HG03108 (cell line): ENCODE measurements around the gene RIPPLY3.
"Not testable (repeated sequence)": the region's sequence is repeated elsewhere in the genome, so short reads cannot be mapped to it uniquely, and the experiment has no call there.

ENCODE experiments used
- ATAC-seq: cut with Tn5 transposase; IDR thresholded peaks from one replicate; pipeline ENCODE4 v1.9.1; 2021; ENCODE audit warnings: moderate library complexity; ENCODE audit not compliant: unreplicated experiment

RIPPLY3 gene

GRCh38 chr21:36980280-36981048 is 26.0 kb upstream of the RIPPLY3 start:
- ATAC-seq = no peak

GRCh38 chr21:36981049-36981391 is 25.5 kb upstream of the RIPPLY3 start:
- no peak for ATAC-seq

DNA sequence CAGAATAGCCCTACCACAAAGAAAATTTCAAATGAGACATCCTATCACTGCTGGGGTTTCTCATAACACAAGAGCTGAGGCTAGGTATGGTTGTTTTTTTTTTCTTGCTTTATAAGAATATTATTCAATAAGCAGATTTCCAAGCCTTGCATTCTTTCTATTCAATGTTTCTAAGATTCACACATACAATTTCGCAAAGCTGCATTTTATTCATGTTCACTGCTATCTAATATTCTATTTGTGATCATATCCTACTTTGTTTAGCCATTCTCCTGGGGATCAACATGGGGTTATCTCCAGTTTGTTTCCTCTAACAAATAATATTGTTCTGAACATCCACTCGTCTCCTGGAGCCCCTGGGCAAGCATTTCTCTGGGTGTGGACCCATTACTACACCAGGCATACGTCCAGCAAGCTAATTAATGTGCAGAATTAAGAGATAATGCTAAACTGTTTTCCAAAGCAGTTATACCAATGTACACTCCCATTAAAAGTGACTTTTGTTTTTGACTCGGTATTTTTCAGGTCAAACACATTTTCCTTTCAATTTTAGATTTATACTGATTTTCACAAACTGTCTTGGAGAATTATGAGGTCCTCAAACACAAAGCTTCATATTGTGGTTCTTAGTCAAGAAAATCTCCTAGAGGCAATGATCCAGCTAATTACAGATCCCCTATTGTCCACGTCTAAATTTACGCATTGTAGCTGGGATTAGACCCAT is 24.4 kb upstream of the RIPPLY3 start:
- ATAC-seq = no peak

GRCh38 chr21:36985751-36986594 is 20.5 kb upstream of the RIPPLY3 start:
- ATAC-seq = no peak

DNA sequence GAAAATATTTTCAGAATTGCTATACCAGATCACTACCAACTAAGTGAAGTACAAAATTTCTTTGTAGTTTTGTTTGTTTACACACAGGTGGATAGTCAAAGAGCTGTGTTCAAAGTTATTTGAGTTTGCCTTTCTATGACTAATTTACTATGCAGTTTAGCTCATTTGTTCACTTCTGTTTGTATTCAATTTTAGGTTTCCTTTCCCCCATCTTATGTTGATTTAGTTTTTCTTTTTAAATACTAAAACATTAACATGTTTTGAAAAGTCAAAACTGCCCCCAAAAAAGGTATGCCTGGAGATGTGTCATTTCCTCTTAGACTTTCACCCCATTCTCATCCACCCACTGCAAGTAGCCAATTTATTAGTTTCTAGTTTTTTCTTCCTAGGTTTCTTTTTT is 18.7 kb upstream of the RIPPLY3 start:
- ATAC-seq = no peak

DNA sequence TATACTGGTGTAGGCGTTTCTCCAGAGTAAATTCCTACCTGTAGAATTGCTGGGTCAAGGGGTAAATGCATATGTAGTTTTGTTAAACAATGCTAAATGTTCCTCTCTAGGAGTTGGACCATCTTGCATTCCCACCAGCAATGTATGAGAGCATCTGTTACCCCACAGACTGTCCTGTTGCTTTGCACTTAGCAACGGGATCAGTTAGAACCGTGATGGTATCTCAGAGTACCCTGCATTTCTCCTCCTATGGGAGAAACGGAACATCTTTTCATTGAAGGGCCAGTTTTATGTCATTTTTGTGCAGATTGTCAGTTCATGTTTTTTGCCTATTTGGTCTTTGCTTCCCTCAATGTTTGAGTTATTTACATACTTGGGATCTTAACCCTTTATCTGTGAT is 18.0 kb upstream of the RIPPLY3 start:
- no peak for ATAC-seq

DNA sequence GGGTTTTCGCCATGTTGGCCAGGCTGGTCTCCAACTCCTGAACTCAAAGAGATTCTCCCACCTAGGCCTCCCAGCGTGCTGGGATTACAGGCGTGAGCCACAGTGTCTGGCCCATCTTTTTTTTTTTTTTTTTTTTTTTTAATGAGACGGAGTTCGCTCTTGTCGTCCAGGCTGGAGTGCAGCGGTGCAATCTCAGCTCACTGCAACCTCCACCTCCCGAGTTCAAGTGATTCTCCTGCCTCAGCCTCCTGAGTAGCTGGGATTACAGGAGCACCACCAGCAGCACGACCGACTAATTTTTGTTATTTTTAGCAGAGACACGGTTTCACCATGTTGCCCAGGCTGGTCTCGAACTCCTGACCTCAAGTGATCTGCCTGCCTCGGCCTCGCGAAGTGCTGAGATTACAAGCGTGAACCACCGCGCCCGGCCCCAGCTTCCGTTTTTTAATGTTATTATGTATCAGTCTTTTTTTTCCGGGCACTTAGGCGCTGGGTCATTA is 17.3 kb upstream of the RIPPLY3 start:
- not testable (repeated sequence) for ATAC-seq

- peak; percentile 91 for ATAC-seq
These were observed 16.6 kb upstream of the RIPPLY3 start for GRCh38 chr21:36989699-36990507.

DNA sequence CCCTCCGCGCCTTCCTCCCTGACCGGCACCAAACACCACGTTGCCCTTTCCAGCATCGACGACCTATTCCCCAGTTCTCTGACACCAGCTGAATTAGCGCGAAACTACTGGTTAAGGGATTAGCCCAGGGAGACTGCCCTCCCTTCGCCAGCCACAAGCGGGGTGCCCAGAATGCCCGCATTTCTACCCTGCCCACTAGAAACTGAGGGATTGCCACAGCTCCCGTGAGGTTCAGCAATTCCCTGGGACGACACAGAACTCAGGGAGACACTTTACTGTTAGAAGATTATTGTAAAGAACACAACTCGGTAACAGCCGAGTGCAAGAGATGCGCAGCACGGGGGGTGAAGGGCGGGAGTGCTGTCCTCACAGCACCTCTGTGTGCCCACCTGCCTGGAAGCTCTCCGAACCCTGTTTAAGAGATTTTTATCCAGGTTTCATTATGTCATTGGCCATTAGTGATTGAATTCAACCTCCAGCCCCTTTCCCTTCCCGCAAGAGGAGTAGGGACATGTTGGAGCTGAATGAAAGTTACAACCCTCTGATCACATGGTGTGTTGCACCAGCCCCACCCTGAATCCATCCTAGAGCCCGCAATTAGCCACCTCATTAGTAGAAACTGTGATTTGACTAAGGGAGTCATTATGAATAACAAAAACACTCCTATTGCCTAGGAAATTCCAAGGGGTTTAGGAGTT is 15.8 kb upstream of the RIPPLY3 start:
- no peak for ATAC-seq

DNA sequence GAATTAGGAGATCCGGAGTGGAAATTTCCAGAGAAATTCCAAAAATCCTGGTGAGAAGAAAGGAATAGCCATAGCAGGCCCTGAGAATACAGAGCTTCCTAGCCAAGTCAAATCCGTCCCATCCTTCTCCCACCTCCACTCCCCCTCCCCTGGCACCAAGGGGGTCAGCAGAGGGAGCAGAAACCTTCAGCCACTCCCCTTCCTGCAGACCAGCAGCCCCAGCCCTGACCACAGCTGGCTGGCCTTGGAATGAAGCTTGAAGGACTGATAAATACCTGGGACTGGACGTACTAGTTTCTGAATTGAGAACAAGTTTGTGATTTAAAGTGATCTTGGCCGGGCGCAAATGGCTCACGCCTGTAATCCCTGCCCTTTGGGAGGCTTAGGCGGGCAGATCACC is 13.8 kb upstream of the RIPPLY3 start:
- ATAC-seq = no peak

GRCh38 chr21:36994501-36995158 is 11.9 kb upstream of the RIPPLY3 start:
- no peak for ATAC-seq

DNA sequence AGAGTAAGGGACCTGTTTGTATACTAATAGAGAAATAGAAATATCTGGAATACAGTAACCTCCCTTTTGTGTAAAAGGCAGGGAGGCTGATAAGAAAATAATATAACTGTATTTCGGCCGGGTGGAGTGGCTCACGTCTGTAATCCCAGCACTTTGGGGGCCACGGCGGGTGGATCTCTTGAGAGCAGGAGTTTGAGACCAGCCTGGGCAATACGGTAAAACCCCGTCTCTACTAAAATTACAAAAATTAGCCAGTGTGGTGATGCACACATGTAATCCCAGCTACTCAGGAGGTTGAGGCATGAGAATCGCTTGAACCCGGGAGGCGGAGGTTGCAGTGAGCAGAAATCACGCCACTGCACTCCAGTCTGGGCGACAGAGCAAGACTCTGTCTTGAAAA is 11.2 kb upstream of the RIPPLY3 start:
- ATAC-seq = not testable (repeated sequence)

GRCh38 chr21:36999131-36999898 is 7.2 kb upstream of the RIPPLY3 start:
- no peak for ATAC-seq

- ATAC-seq = no peak
These were observed 6.1 kb upstream of the RIPPLY3 start for GRCh38 chr21:37000381-37000780.

GRCh38 chr21:37001441-37001840 is 5.1 kb upstream of the RIPPLY3 start:
- no peak for ATAC-seq

GRCh38 chr21:37002851-37003250 is 3.7 kb upstream of the RIPPLY3 start:
- not testable (repeated sequence) for ATAC-seq

- not testable (repeated sequence) for ATAC-seq
These were observed 2.6 kb upstream of the RIPPLY3 start for GRCh38 chr21:37003917-37004316.

- ATAC-seq = no peak
These were observed 685 bp upstream of the RIPPLY3 start for GRCh38 chr21:37005548-37006485.
